Measurements from ENCODE around the gene ASMTL.

ASMTL gene

DNA sequence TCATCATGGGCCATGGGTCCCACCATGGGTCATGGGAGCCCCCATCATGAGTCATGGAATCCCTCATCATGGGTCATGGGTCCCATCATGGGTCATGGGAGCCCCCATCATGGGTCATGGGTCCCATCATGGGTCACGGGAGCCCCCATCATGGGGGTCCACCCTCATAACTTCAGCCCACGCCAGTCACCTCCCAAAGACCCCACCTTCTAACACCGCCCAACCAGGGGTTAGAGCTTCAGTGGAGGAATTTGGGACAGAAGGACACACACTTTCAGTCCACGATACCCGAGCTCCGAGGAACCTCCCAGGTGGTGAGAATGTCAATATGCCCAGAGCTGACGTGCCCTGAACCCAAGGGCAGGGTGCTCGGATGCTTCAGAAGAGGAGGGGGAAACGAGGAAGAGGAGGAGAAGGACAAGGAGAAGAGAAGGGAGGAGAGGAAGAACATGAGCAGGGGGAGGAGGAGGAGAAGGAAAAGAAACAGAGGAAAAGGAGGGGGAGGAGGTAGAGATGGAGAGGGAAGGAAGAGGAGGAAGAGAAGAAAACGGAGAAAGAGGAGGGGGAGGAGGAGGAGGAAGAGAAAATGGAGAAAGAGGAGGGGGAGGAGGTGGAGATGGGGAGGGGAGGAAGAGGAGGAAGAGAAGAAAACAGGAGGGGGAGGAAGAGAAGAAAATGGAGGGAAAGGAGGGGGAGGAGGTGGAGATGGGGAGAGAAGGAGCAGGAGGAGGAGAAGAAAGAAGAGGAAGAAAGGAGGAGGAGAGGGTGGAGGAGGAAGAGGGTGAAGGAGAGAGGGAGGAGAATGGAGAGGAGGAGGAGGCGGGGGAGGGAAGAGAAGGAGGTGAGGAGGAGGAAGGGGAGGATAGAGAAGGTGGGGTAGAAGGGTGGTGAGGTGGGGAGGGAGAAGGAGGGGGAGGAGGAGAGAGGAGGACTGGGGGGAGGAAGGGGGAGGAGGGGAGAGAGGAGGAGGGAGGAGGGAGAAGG is 98.4 kb downstream of the ASMTL start:
- no peaks in the 10 kb centered on the region for H3K9me3 ChIP-seq (ENCODE audit: low read depth, low read length)
- no peak for TF ChIP-seq POLR2AphosphoS5 (IDR thresholded peaks at IDR 0.05; ENCODE audit: borderline replicate concordance, low read depth, low read length)
- no peak for TF ChIP-seq FOXP2 (optimal IDR thresholded peaks at IDR 0.05; ENCODE audit: control extremely low read depth, extremely low read length, insufficient read depth)
- TF ChIP-seq EZH2 (IDR thresholded peaks at IDR 0.05) = no peak
- no peaks in the 10 kb centered on the region for H3K36me3 ChIP-seq (ENCODE audit: insufficient read depth, low read length)
- no peak overlapping the region for H3K27ac ChIP-seq
- H3K4me3 ChIP-seq = no peak overlapping the region
- H3K9ac ChIP-seq (ENCODE audit: insufficient read length) = no peak overlapping the region
- no peak for DNase-seq (ENCODE audit: low read depth, low spot score)

All from SK-N-MC (cell line).